HG02623 (cell line): ENCODE results near the gene PRKD2.
"Not testable (repeated sequence)": the region's sequence is repeated elsewhere in the genome, so short reads cannot be mapped to it uniquely, and the experiment has no call there.

Source experiments
- ATAC-seq: cut with Tn5 transposase; IDR thresholded peaks from one replicate; pipeline ENCODE4 v1.9.1; 2021; ENCODE audit warnings: moderate library complexity; ENCODE audit not compliant: unreplicated experiment

PRKD2 gene

DNA sequence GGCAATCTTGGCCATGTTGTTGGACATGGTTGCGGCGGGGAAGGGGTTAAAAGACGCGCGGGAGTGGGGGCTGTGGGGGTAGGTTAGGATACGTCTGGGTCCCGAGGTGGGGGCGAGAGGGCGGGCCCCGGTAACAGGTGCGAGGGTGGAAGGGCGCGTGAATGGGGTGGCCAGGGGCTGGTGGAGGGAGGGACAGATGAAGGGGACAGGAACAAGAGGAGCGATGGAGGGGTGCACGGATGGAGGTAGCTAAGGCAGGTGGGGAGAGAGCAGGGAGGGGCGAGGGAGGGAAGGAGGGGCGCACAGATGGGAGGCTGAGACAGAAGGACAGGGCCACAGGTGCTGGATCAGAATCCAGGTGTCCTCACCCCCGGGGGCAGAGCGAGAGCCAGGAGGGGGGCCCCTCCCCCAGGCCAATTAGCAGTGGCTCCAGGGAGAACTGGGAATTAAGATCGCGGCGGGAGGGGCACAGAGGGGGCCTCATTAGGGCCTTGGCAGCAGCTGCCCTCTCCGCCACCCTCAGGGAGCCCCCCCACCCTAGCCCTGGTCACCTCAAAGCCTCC lies 82.2 kb downstream of the PRKD2 start:
- ATAC-seq, result no peak

DNA sequence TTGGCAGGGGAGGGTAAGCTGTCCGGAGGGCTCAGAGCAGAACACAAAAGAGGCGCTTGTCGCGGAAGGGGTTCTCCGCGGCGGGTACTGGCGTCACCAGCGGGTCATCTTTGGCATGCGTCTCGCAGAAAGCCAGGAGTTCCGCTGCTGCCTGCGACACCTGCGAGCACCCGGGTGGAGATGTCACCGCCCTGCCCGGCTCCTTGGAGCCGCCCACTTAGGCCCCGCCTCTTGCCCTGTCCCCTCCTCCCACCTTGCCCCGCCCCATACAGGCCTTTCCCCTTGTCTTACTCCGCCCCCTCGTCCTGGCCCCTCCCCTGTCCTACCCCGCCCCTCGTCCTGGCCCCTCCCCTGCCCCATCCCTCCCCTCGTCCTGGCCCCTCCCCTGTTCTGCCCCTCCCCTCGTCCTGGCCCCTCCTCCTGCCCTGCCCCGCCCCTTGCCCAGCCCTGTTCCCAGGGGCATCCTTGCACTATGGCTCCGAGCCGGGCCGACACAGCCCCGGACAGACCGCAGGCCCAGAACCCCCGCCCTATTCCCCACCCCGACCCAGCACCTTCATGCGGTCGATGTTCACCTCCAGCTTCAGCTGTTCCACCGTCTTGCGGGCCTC lies 82.8 kb downstream of the PRKD2 start:
- ATAC-seq, result no peak

DNA sequence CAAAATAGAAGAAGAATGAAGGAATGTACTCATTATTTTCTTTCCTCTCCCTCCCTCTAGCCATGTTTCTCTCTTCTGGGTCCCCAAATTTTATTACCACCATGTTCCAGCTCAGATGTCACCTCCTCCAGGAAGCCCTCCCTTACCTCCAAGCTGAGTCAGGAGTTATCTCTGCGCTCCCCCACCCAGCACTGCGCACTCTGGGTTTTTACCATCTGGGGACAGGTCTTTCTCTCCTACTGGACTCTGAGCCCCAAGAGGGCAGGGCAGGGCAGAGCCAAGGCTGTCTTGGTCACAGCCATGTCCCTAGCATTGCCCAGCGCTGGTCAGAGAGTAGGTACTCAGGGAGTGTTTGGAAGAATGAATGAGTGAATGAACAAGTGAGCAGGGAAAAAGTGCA lies 83.8 kb downstream of the PRKD2 start:
- no peak for ATAC-seq

DNA sequence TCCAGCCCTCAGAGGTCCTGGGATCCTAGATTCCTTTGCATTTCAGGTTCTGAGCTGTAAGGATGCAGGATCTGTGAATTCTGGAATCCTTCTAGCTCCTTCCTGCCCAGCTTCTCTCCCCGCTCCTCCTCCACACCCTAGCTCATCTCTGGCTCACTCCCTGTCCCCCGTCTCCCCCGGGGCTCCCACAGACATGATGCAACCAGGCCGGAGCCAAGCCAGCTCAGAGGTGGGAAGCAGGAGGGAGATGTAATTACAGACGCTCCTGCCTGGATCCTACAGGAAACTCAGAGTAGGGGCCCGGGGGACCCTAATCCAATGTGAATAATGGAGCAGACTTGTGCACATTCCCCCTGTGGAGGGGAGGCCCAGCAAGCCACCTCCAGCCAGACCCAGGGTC lies 85.4 kb downstream of the PRKD2 start:
- ATAC-seq, result no peak

DNA sequence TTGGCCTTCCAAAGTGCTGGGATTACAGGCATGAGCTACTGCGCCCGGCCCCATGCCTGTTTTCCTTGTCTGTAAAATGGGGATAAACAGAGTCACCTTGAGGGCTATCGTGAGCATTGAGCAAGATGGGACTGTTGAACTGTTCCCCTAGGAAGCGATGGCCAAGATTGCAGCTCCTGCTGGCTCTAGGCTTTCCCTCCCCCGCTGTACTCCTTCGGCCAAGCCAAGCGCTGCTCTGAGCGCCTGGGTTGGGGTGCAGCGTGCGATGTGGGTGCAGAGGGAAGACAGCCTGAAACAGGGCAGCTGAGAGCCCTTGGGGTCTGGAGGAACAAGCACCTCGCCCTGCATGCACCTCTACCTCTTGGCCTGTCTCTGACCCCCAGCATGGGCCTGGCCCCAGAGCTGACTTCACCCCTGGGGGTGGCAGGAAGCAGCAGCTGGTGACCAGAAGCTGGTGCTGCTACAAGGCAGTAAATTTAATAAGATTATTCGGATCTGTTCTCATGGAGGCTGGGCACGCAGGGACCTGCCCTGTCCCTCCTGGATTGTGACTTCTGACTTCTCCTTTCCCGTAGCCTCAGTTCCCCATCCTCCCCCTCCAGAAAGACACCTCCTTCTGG lies 86.2 kb downstream of the PRKD2 start:
- no peak for ATAC-seq

DNA sequence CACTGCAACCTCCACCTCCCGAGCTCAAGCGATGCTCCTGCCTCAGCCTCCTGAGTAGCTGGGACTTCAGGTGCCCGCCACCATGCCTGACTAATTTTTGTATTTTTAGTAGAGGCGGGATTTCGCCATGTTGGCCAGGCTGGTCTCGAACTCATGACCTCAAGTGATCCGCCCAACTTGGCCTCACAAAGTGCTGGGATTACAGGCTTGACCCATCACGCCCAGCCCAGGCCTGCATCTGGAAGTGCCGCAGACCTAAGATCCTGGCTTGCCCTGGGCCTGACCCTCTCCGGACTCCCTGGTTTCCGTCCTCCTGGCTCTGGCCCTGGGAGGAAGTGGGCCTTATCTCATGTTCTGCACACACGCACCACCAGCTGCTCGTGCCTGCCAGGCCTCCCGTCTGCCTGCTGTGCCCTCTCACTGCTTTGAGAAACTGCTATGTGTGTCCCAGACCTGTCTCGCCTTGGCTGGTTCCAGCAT lies 87.3 kb downstream of the PRKD2 start:
- no peak for ATAC-seq

DNA sequence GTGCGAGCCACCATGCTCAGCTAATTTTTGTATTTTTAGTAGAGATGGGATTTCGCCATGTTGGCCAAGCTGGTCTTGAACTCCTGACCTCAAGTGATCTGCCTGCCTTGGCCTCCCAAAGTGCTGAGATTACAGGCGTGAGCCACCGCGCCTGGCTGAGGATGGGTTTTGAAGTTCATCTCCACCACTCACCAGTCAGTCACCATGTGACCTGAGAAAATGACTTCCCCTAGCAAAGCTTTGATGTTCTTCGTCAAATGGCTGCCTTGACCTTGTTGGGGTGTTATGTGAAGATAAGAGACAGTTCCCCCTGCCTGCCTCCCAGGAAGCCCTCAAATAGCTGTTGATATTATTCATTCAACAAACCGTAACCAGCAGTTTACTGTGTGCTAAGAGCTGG lies 87.9 kb downstream of the PRKD2 start:
- ATAC-seq, result not testable (repeated sequence)

DNA sequence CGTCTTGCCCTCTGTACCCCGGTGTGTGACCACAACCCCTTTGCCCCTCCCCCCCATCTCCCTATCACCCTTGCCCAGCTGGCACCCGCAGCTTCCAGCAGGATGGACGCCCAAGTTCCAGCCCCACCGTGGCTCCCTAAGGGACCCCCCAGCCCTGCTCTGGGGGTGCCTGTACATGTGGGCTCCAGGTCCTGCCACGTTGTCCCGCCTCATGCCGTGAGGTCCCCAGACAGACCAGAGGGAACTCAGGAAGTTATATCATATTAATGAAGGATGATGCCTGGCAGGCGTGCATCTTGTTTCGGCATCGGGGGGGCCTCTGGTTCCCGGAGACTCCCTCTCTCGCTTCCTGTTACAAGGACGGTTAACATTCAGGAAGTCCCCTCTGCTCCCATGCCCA lies 90.5 kb downstream of the PRKD2 start:
- ATAC-seq, result no peak

DNA sequence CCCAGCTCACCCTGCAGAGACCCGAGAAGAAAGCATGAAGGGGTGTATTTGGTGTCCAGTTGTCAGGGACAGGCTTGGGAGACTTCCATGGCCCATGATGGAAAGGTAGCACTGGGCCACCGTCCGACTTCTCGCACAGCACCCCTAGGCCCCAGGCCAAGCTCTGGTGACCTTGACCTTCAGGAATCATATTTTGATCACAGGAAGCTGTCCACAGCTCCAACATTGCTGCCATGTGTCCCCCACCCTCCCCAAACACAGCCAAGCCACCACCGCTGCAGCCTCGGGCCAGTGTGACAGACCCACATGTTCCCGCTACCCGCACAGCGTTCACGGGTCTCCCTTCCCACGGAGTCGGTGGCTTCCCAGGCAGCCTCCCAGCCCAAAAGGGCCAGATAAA lies 91.2 kb downstream of the PRKD2 start:
- no peak for ATAC-seq

DNA sequence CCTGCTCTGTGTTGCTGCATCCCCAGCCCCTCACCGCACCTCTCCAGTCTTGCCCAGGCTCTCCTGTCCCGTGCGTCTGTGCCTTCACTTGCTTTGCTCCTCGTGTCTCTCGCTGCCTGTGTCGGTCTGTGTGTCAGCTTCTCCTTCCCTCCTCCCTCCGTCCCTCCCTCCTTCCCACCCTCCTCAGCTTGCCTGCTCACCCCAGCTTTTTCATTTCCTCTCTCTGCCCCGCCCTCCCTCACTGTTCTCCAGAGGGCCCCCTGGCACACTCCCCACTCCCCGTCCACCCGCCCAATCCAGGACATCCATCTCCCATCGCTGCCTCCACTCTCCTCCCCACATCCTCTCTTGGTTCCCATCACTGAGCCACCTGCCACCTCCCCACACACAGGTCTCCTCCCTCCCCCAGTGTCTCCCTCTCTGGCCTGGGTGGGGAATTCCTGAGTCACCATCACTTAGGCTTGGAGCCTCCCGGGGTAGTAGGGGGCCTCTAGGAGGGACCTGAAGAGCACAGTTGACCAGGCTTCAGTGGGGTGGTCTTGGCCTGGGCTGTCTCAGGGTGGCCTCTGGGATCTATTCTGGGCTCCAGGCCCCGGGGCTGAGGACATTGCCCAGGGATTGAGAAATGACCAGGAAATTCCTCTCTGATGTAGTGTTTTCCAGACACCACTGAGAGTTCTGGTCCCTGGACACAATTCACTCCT lies 91.8 kb downstream of the PRKD2 start, which contains the start of gene PTGIR:
Gene PTGIR, minus strand, starts transcription at position 132 of the 704 bp plus-strand sequence. CDS start 864 bp downstream, outside the sequence.
- ATAC-seq, result no peak
